Keratinocyte (primary cell): ENCODE results near the gene ZNF653.

Experiments used
- EZH2 ChIP-seq: IDR thresholded peaks from one replicate; pipeline ENCODE4 v1.6.1; 2012; ENCODE audit warnings: inconsistent platforms, mild to moderate bottlenecking, low read length, moderate library complexity
- TF ChIP-seq, protein P1 (sequence below), 3 experiments: IDR thresholded peaks in 1 of 3; conservative IDR thresholded peaks in 1 of 3; optimal IDR thresholded peaks in 1 of 3; 2 replicates in 2 of 3; 3 replicates in 1 of 3; pipeline versions ENCODE3 to v1.5.1; 2011; ENCODE audit warnings: low read length in 3 of 3, mild to moderate bottlenecking in 3 of 3, moderate library complexity in 2 of 3, control low read depth in 1 of 3, inconsistent platforms in 1 of 3; ENCODE audit not compliant: insufficient read depth in 2 of 3; ENCODE audit errors: extremely low read depth in 1 of 3

DNA sequence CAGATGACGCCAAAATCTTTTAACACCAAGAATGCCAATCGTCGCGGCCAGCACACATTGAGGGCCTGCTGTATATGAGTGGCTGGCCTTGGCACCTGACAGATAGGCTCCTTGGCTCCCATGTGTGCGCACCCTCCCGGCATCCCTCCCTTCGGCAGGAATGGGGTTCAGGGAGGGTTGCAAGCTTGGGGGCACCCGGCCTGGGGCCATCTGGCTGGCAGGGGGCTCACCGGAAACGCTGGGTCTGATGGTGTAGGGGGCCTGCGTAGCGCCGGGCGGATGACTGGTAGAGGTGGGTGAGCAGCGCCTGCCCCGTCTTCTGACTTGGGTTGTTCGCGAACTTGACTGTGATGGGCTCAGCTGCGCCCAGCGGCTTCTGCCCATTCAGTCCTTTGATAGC is 47.8 kb downstream of the ZNF653 start:
- TF ChIP-seq, protein P1, sequence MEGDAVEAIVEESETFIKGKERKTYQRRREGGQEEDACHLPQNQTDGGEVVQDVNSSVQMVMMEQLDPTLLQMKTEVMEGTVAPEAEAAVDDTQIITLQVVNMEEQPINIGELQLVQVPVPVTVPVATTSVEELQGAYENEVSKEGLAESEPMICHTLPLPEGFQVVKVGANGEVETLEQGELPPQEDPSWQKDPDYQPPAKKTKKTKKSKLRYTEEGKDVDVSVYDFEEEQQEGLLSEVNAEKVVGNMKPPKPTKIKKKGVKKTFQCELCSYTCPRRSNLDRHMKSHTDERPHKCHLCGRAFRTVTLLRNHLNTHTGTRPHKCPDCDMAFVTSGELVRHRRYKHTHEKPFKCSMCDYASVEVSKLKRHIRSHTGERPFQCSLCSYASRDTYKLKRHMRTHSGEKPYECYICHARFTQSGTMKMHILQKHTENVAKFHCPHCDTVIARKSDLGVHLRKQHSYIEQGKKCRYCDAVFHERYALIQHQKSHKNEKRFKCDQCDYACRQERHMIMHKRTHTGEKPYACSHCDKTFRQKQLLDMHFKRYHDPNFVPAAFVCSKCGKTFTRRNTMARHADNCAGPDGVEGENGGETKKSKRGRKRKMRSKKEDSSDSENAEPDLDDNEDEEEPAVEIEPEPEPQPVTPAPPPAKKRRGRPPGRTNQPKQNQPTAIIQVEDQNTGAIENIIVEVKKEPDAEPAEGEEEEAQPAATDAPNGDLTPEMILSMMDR (optimal IDR thresholded peaks at IDR 0.05 in 1 of 3, IDR thresholded peaks at IDR 0.05 in 1 of 3, conservative IDR thresholded peaks at IDR 0.05 in 1 of 3; ENCODE audit: extremely low read depth in 1 of 3, insufficient read depth in 2 of 3, low read length in 3 of 3): no peak
- TF ChIP-seq EZH2: no peak
